Kidney (tissue), 14 donors: ENCODE measurements around the gene VSIG2. TPM values are rescaled to one million over a fixed set of nuclear protein-coding genes. Genes with fewer than 3 reads are reported as not detected.
A peak's percentile ranks its signal among the peaks of the same experiment; 100 is the strongest.
"Not testable (repeated sequence)": the region's sequence is repeated elsewhere in the genome, so short reads cannot be mapped to it uniquely, and the experiment has no call there.

Source experiments
- DNase-seq, 5 donors: peaks; one replicate each; pipeline ENCODE4 v3.0.0-alpha.2; 2013 to 2020
- FAIRE-seq: peaks from 2 replicates; lab custom pipeline; 2012; peaks lifted over from hg19 to GRCh38; lab: Jason Lieb, UNC
- H3K27ac ChIP-seq, 2 donors: one replicate each; pipeline ENCODE4 v1.7.0; 2013; ENCODE audit warnings: low read depth in 2 of 2, low read length in 2 of 2, inconsistent platforms in 1 of 2
- H3K27me3 ChIP-seq: one replicate; pipeline ENCODE4 v1.7.1; 2013; ENCODE audit warnings: low read length, inconsistent platforms; ENCODE audit not compliant: control insufficient read depth, insufficient read depth
- H3K36me3 ChIP-seq, 3 donors: one replicate each; pipeline versions ENCODE4 v1.7.0 to v1.7.1; 2013; ENCODE audit warnings: low read length in 3 of 3, control low read depth in 1 of 3, inconsistent platforms in 1 of 3; ENCODE audit not compliant: insufficient read depth in 3 of 3, control insufficient read depth in 2 of 3
- H3K4me1 ChIP-seq, 3 donors: one replicate each; pipeline versions ENCODE4 v1.7.0 to v1.7.1; 2013; ENCODE audit warnings: low read length in 3 of 3, inconsistent platforms in 1 of 3, low read depth in 1 of 3; ENCODE audit not compliant: control insufficient read depth in 2 of 3, insufficient read depth in 2 of 3
- H3K4me3 ChIP-seq, 3 donors: one replicate each; pipeline versions ENCODE4 v1.7.0 to v1.8.1; 2013; ENCODE audit warnings: low read length in 3 of 3, control low read depth in 1 of 3, inconsistent platforms in 1 of 3
- H3K9ac ChIP-seq, 3 donors: one replicate each; pipeline versions ENCODE4 v1.7.0 to v1.7.1; 2013; ENCODE audit warnings: low read length in 3 of 3, control low read depth in 1 of 3, inconsistent platforms in 1 of 3
- H3K9me3 ChIP-seq, 3 donors: one replicate each; pipeline versions ENCODE4 v1.7.0 to v1.7.1; 2013; ENCODE audit warnings: low read length in 3 of 3, control low read depth in 1 of 3, inconsistent platforms in 1 of 3; ENCODE audit not compliant: control insufficient read depth in 2 of 3, insufficient read depth in 1 of 3
- intact Hi-C: fragments of 100-400 bp; cut with DNase I; formaldehyde crosslinking; loops from one replicate; pipeline ENCODE4 v1.11.1; 2022
- polyA plus RNA-seq: library from polyadenylated mRNA; stranded (reverse); fragments of 350-450 nt; fragmentation: Illumina TruSeq; extraction: RNeasy Lipid Tissue Mini Kit (QIAGEN cat#74804); gene quantifications from one replicate; pipeline ENCODE4 v1.2.3, GENCODE V29; 2014; ENCODE audit warnings: low read depth, low replicate concordance; ENCODE audit not compliant: insufficient read depth
- total RNA-seq: library from RNA; stranded (reverse); fragmentation: NEBNext Ultra II Directional; extraction: Animal tissue kit (Norgen Biotek cat#: 25700); gene quantifications from one replicate; pipeline ENCODE4 v1.2.1, GENCODE V29; 2021
- TF ChIP-seq, protein P1 (sequence below): IDR thresholded peaks from 3 replicates; pipeline ENCODE4 v1.5.1; 2012; ENCODE audit warnings: mild to moderate bottlenecking, moderate library complexity, borderline replicate concordance; ENCODE audit not compliant: insufficient read depth; ENCODE audit errors: extremely low read depth
- donor health status: control.
- donor health status: control.
- donor health status: control.
- donor health status: control.
- donor health status: control.
- donor health status: DM: yes; HTN: yes; CAD: no.
- donor health status: Normal renal cell carcinoma (clear cell type).

Gene VSIG2
- total and polyA plus RNA-seq, 2 donors from 2014 or later = 3.9 to 11.7 TPM

DNA sequence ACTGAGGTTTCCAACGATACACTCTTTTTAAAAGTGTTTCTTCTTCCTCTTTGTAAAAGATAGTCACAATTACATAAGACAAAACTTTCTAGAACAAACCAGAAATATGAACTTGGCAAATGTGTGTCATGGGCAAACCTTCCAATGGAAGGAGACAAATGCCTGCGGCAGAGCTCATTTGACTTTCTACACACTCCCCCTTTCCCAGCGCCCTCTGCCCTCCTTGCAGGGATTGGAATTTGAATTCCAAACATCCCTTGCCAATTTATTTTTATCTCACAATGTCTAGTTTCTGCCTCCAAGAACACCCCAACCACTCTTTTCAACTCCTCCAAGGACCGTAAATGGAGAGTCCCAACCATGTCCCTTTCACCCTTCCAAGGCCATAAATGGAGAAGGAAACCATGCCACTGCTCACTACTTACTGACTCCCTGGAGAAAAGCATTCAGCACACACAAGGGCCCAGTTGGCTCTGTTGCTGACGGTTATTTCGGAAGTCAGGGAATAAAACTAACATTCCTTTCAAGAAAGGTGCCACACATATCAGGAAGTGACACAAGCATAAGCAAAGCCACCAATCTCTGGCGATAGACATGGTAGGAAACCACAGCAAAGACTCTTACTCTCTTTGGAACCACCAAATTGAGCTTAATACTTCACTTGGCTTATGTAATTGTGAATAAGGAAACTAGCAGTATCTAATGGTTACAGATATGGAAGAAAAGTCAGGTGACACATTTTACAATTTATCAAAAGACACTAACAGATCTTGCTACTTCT is 25.0 kb upstream of the VSIG2 start:
- TF ChIP-seq, protein P1, sequence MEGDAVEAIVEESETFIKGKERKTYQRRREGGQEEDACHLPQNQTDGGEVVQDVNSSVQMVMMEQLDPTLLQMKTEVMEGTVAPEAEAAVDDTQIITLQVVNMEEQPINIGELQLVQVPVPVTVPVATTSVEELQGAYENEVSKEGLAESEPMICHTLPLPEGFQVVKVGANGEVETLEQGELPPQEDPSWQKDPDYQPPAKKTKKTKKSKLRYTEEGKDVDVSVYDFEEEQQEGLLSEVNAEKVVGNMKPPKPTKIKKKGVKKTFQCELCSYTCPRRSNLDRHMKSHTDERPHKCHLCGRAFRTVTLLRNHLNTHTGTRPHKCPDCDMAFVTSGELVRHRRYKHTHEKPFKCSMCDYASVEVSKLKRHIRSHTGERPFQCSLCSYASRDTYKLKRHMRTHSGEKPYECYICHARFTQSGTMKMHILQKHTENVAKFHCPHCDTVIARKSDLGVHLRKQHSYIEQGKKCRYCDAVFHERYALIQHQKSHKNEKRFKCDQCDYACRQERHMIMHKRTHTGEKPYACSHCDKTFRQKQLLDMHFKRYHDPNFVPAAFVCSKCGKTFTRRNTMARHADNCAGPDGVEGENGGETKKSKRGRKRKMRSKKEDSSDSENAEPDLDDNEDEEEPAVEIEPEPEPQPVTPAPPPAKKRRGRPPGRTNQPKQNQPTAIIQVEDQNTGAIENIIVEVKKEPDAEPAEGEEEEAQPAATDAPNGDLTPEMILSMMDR = no peak
- H3K9ac ChIP-seq = no peak overlapping the region
- H3K27me3 ChIP-seq = no peaks in the 10 kb centered on the region
- H3K4me1 ChIP-seq = no peaks in the 10 kb centered on the region
- peaks cover 0 to 2% (median under 1%) of the 10 kb centered on the region in 3 donors for H3K36me3 ChIP-seq
- intact Hi-C loops = no loop called here
- no peak overlapping the region for H3K27ac ChIP-seq
- FAIRE-seq (no peak), DNase-seq (no peak)
- H3K4me3 ChIP-seq = no peak overlapping the region
- no peaks in the 10 kb centered on the region for H3K9me3 ChIP-seq

DNA sequence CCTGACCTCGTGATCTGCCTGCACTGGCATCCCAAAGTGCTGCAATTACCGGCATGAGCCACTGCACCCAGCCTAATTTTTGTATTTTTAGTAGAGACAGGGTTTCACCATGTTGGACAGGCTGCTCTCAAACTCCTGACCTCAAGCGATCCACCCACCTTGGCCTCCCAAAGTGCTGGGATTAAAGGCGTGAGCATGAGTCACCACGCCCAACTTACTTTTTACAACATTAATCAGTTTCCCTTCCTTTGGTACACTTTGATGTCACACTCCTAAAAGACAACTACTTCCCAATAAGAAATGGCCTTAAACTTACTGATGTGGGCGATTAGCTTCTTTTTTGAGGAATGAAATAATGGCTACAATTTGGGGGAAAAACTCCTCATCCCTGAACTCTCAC is 18.9 kb upstream of the VSIG2 start:
- FAIRE-seq, H3K4me3 ChIP-seq, H3K27ac ChIP-seq, DNase-seq, intact Hi-C loops, H3K27me3 ChIP-seq, H3K36me3 ChIP-seq, H3K9me3 ChIP-seq, H3K9ac ChIP-seq, H3K4me1 ChIP-seq: not testable (repeated sequence)

DNA sequence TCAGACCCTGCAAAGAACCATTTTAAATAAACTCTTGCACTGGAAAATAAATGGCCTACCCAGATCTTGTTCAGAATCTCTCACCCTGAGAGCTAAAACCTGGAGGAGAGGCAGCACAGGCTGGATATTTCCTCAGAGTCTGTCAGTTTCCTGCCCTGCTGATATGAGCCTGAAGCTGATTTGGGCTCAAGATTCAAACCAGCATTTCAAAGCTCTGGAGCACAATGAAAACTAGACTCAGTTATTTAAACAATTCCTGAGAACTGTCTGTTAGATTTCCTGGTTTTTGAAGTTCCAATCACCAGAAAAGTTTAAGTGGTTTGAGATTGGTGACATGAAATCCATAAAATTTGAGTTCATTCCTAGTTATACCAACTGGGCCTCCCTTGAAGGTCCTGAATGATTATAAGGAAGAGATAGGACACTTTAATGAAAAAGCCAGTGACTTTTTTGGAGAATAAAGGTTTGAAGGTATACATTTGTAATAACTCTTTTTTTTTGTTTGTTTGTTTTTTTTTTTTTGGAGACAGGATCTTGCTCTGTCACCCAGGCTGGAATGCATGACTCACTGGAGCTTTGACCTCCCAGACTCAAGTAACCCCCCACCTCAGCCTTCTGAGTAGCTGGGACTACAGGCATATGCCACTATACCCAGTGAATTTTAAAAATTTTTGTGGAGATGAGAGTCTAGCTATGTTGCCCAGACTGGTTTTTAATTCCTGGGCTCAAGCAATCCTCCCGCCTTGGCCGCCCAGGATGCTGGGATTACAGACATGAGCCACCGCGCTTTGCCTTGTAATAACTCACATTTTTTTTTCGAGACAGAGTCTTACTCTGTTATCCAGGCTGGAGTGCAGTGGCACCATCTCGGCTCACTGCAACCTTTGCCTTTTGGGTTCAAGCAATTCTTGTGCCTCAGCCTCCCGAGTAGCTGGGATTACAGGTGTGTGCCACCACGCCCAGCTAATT is 18.0 kb upstream of the VSIG2 start:
- DNase-seq (no peak), FAIRE-seq (no peak)
- H3K36me3 ChIP-seq = peaks cover 0 to 7% (median 2%) of the 10 kb centered on the region in 3 donors
- H3K27ac ChIP-seq = no peak overlapping the region
- no peak overlapping the region for H3K9ac ChIP-seq
- TF ChIP-seq, protein P1 = no peak
- H3K4me3 ChIP-seq = no peak overlapping the region
- intact Hi-C loops = no loop called here
- H3K27me3 ChIP-seq = no peaks in the 10 kb centered on the region
- H3K4me1 ChIP-seq = peaks cover 0 to 7% (median 0%) of the 10 kb centered on the region in 3 donors
- no peaks in the 10 kb centered on the region for H3K9me3 ChIP-seq

DNA sequence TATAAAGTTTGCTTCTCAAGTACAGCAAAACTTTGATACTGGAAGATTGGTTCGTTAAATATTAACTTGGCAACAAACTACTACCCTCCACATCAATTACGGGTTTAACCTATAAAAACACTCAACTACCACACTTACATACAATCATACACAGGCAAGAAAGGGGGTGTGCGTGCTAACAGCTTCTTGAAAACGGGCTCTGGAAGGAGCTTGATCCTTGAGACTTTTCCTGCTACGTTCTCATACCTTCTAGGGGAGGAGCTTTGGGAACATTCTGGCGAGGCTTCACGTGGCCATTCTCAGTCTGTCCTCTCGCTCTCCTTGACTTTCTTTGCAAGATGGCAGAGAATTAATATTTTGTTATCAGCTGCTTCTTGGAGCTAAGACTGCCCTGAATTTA is 16.9 kb upstream of the VSIG2 start:
- H3K36me3 ChIP-seq = peaks cover 0 to 7% (median 2%) of the 10 kb centered on the region in 3 donors
- peak overlapping the region in 1 of 2 donors; percentile 5 for H3K27ac ChIP-seq
- H3K27me3 ChIP-seq = no peaks in the 10 kb centered on the region
- TF ChIP-seq, protein P1 = no peak
- DNase-seq (peak in 3 of 5 donors; percentile 23 to 55 (median 49)), FAIRE-seq (no peak)
- peaks cover 5 to 18% (median 9%) of the 10 kb centered on the region in 3 donors for H3K4me1 ChIP-seq
- H3K9ac ChIP-seq = no peak overlapping the region
- H3K9me3 ChIP-seq = no peaks in the 10 kb centered on the region
- peak overlapping the region; percentile 3 to 28 (median 5) for H3K4me3 ChIP-seq
- intact Hi-C loops = no loop called here
